Peyer's patch (tissue), 4 donors: ENCODE measurements around the gene AP2A2. TPM values are rescaled to one million over a fixed set of nuclear protein-coding genes. Genes with fewer than 3 reads are reported as not detected.

Experiments
- DNase-seq, 3 donors: peaks; one replicate each; pipeline ENCODE4 v3.0.0-alpha.2; 2017 to 2019
- H3K27ac ChIP-seq, 4 donors: fragments of 200-600 bp; sonication (generic); one replicate each; pipeline ENCODE4 v1.5.1; 2016 to 2019
- H3K27me3 ChIP-seq, 2 donors: fragments of 200-600 bp; sonication (generic); one replicate each; pipeline ENCODE4 v1.5.1; 2019
- H3K36me3 ChIP-seq, 3 donors: fragments of 200-600 bp; sonication (generic); one replicate each; pipeline ENCODE4 v1.5.1; 2016 to 2019
- H3K4me1 ChIP-seq, 4 donors: fragments of 200-600 bp; sonication (generic); one replicate each; pipeline ENCODE4 v1.5.1; 2016 to 2019
- H3K4me3 ChIP-seq, 4 donors: fragments of 200-600 bp; sonication (generic); 1 replicate in 3 of 4; 2 replicates in 1 of 4; pipeline ENCODE4 v1.5.1; 2016 to 2019; ENCODE audit warnings: mild to moderate bottlenecking in 1 of 4
- H3K9me3 ChIP-seq, 4 donors: fragments of 200-600 bp; sonication (generic); one replicate each; pipeline ENCODE4 v1.5.1; 2016 to 2019; ENCODE audit warnings: mild to moderate bottlenecking in 1 of 4
- POLR2A ChIP-seq, 2 donors: fragments of 450-650 bp; IDR thresholded peaks; one replicate each; pipeline ENCODE4 v1.5.1; 2017; ENCODE audit warnings: antibody characterized with exemption in 2 of 2, mild to moderate bottlenecking in 2 of 2, moderate library complexity in 2 of 2
- total RNA-seq, 4 donors: library from RNA; depleted of rRNA; stranded (reverse); fragments of >200 nt; gene quantifications; one replicate each; pipeline ENCODE4 v1.1.0, GENCODE V29; 2016
- TF ChIP-seq, protein P1 (sequence below), 6 experiments: fragments of 450-650 bp in 4 of 6; fragments of 200-600 bp in 2 of 6; sonication (generic) in 1 of 6; IDR thresholded peaks; one replicate each; pipeline ENCODE4 v1.5.1; 2017 to 2019; ENCODE audit warnings: antibody characterized with exemption in 6 of 6, mild to moderate bottlenecking in 3 of 6, moderate library complexity in 1 of 6

AP2A2 gene
- total RNA-seq, 4 donors from 2014 or later, result 103 to 383 (median 136) TPM

DNA sequence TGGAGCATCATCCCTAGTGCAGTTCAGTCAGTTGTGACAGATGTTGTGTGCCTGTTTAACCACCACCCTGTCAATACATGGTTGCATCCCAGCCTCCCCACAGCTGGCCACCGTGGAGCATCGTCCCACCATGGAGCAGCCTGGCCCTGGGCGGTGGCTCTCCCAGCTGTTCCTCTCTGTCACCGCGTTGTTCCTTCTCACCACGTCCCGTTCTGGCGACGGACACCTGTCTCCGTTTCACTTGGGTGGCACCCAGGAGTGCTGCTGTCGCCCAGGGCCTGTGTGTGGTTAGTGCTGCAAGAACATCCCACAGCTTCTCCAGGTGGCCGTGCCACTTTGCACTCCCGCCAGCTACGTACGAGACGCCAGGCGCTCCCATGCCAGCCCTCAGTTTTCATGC, 84.3 kb downstream of the AP2A2 start:
- no peak overlapping the region for H3K27ac ChIP-seq
- DNase-seq, result no peak
- no peaks in the 10 kb centered on the region for H3K27me3 ChIP-seq
- peaks cover 0 to 71% (median 0%) of the 10 kb centered on the region in 3 donors for H3K36me3 ChIP-seq
- TF ChIP-seq, protein P1, sequence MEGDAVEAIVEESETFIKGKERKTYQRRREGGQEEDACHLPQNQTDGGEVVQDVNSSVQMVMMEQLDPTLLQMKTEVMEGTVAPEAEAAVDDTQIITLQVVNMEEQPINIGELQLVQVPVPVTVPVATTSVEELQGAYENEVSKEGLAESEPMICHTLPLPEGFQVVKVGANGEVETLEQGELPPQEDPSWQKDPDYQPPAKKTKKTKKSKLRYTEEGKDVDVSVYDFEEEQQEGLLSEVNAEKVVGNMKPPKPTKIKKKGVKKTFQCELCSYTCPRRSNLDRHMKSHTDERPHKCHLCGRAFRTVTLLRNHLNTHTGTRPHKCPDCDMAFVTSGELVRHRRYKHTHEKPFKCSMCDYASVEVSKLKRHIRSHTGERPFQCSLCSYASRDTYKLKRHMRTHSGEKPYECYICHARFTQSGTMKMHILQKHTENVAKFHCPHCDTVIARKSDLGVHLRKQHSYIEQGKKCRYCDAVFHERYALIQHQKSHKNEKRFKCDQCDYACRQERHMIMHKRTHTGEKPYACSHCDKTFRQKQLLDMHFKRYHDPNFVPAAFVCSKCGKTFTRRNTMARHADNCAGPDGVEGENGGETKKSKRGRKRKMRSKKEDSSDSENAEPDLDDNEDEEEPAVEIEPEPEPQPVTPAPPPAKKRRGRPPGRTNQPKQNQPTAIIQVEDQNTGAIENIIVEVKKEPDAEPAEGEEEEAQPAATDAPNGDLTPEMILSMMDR (IDR thresholded peaks at IDR 0.05), result no peak
- TF ChIP-seq POLR2A (IDR thresholded peaks at IDR 0.05), result no peak
- H3K4me1 ChIP-seq, result no peaks in the 10 kb centered on the region
- H3K9me3 ChIP-seq, result no peaks in the 10 kb centered on the region
- H3K4me3 ChIP-seq, result no peak overlapping the region

DNA sequence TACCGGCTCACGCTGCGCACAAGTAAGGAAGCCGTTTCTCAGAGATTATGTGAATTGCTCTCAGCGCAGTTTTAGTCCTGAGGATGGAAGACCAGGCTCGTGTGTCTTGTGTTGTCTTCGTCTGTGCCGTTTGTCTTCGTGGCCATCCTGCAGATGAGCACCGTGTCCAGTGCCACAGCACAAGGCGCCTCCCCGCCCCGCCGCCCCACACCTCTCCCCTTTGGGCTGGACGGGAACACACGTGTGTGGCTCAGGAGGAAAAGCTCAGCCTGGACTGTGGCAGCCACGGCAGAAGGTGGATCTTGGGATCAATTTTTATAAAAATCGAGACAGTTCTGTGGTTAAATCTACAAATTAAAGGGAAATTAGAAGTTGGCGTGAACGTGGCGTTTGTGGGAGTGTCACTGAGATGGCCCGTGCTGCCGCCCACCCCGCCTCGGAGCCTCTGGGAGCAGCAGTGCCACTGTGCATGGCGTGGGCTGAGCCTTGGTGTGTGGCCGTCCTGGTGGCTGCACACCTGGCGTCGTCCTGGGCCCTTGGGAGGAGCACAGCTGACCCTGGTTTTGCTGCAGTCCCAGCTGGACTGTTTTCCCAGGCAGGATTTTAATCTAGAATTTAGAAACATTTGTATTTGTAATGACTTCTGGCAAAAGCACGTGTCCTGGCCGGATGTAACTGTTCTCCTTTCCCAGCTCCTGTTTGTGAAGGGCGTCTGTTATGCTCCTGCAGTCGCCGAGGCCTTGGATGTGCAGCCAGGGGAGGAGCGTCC, 85.1 kb downstream of the AP2A2 start:
- Histone ChIP-seq H3K27ac (no peak overlapping the region), H3K9me3 (no peaks in the 10 kb centered on the region), H3K27me3 (no peaks in the 10 kb centered on the region), H3K36me3 (peaks cover 0 to 64% (median 0%) of the 10 kb centered on the region in 3 donors), H3K4me1 (no peaks in the 10 kb centered on the region), H3K4me3 (no peak overlapping the region)
- DNase-seq, result no peak
- TF ChIP-seq, protein P1 (IDR thresholded peaks at IDR 0.05), result no peak
- TF ChIP-seq POLR2A (IDR thresholded peaks at IDR 0.05), result no peak

GRCh38 chr11:1011320-1011698, 85.6 kb downstream of the AP2A2 start:
- H3K4me1 ChIP-seq, result no peaks in the 10 kb centered on the region
- TF ChIP-seq, protein P1 (IDR thresholded peaks at IDR 0.05), result no peak
- TF ChIP-seq POLR2A (IDR thresholded peaks at IDR 0.05), result no peak

DNA sequence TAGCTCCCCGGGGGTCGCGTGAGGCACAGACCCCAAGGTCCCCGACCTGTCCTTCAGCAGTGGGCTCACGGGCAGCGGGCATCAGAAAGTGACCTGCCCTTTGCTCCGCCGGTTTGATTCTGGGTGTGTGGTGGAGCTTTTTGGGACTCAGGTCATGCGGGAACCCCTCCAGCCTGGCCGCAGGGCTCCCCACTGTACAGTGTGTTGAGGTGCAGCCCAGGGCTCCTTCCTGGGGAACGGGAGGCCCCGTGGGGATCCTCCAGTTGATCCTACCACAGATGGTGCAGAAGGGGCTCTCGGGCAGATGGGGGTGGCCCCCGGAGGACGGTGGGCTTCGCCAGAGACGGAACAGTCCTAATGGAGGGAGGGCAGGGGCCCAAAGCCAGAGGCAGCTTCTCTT, 86.6 kb downstream of the AP2A2 start:
- Histone ChIP-seq H3K9me3 (no peaks in the 10 kb centered on the region), H3K27me3 (no peaks in the 10 kb centered on the region), H3K4me3 (no peak overlapping the region), H3K27ac (no peak overlapping the region), H3K4me1 (no peaks in the 10 kb centered on the region), H3K36me3 (peaks cover 0 to 55% (median 0%) of the 10 kb centered on the region in 3 donors)
- TF ChIP-seq POLR2A (IDR thresholded peaks at IDR 0.05), result no peak
- TF ChIP-seq, protein P1 (IDR thresholded peaks at IDR 0.05), result no peak
- no peak for DNase-seq

More at GRCh38 chr11:1011320-1011698, 85.6 kb downstream of the AP2A2 start:
- Histone ChIP-seq H3K4me3 (no peak overlapping the region), H3K27ac (no peak overlapping the region), H3K9me3 (no peaks in the 10 kb centered on the region), H3K27me3 (no peaks in the 10 kb centered on the region), H3K36me3 (peaks cover 0 to 64% (median 0%) of the 10 kb centered on the region in 3 donors)
- no peak for DNase-seq

DNA sequence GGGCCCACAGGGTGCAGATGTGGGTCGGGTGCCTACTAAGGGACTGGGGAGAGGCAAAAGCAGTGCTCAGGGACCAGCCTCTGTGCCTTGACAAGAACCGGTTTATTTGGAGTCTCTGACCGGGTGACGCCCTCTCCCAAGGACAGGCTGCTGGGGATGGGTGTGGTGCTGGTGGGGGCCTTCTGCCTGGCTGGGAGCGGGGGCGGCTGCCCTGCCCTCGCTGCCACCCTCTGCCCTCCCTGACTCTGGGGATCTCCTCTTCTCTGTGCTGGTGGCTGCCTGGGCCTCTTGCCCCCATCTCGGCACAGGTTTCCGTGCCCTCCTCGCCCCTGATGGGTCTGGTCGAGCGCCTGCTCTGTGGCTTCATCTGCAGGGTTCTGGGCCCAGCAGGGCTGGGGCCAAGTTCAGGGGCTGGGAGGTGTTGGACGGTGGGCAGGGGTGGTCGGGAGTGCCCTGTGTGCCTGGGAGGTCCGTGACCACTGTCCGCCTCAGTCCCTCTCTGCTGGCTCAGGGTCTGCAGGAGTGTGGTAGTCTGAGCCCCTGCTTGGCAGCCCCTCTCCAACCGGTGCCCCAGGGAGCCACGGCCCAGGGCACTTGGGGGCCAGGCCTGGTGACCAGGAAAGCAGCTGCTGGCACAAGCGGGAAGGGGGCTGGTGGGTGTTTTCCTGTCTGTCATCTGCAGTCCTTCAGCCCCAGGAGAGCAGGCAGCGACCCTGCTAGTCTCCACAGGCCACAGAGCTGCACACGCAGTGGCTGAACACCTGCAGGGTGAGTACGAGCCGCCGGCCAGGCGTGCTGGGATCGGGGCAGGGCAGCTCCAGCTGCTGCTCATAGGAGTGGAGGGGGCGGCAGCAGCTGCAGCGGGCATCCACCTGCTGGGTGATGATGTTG, 87.3 kb downstream of the AP2A2 start:
- no peaks in the 10 kb centered on the region for H3K27me3 ChIP-seq
- H3K27ac ChIP-seq, result no peak overlapping the region
- no peaks in the 10 kb centered on the region for H3K4me1 ChIP-seq
- DNase-seq, result no peak
- H3K36me3 ChIP-seq, result peaks cover 0 to 48% (median 0%) of the 10 kb centered on the region in 3 donors
- TF ChIP-seq, protein P1 (IDR thresholded peaks at IDR 0.05), result no peak
- TF ChIP-seq POLR2A (IDR thresholded peaks at IDR 0.05), result no peak
- H3K4me3 ChIP-seq, result no peak overlapping the region
- H3K9me3 ChIP-seq, result no peaks in the 10 kb centered on the region
